Heart left ventricle (tissue), 16 donors: Measurements from ENCODE around the gene MKLN1. TPM values are rescaled to one million over a fixed set of nuclear protein-coding genes. Genes with fewer than 3 reads are reported as not detected.

Experiments used
- ATAC-seq, 4 donors: fragments of 200-7000 bp; cut with Tn5 transposase; one replicate each; pipeline ENCODE4 v1.9.1; 2020 to 2022; ENCODE audit warnings: moderate library complexity in 4 of 4, mild to moderate bottlenecking in 3 of 4, moderate number of reproducible peaks in 1 of 4
- DNase-seq, 5 donors: peaks; one replicate each; pipeline ENCODE4 v3.0.0-alpha.2; 2020
- H3K27ac ChIP-seq, 12 donors: fragments of 200-600 bp; sonication (generic) in 4 of 12; one replicate each; pipeline versions ENCODE4 v1.5.0 to v1.8.0; 2016 to 2022; ENCODE audit warnings: mild to moderate bottlenecking in 2 of 12
- H3K27me3 ChIP-seq, 9 donors: fragments of 200-600 bp; sonication (generic) in 2 of 9; one replicate each; pipeline versions ENCODE4 v1.5.1 to v1.8.0; 2016 to 2022; ENCODE audit warnings: mild to moderate bottlenecking in 3 of 9
- H3K36me3 ChIP-seq, 9 donors: fragments of 200-600 bp; sonication (generic) in 2 of 9; one replicate each; pipeline versions ENCODE4 v1.5.0 to v1.8.0; 2018 to 2022; ENCODE audit warnings: mild to moderate bottlenecking in 2 of 9
- H3K4me1 ChIP-seq, 12 donors: fragments of 200-600 bp; sonication (generic) in 4 of 12; one replicate each; pipeline versions ENCODE4 v1.5.0 to v1.8.0; 2016 to 2022; ENCODE audit warnings: mild to moderate bottlenecking in 3 of 12
- H3K4me3 ChIP-seq, 12 donors: fragments of 200-600 bp; sonication (generic) in 4 of 12; one replicate each; pipeline versions ENCODE4 v1.5.0 to v1.8.0; 2017 to 2022; ENCODE audit warnings: mild to moderate bottlenecking in 9 of 12, moderate library complexity in 4 of 12
- H3K9me3 ChIP-seq, 12 donors: fragments of 200-600 bp; sonication (generic) in 4 of 12; one replicate each; pipeline versions ENCODE4 v1.5.0 to v1.8.0; 2016 to 2022; ENCODE audit warnings: mild to moderate bottlenecking in 1 of 12
- POLR2A ChIP-seq, 2 donors: fragments of 450-650 bp; IDR thresholded peaks; one replicate each; pipeline ENCODE4 v1.6.1; 2017; ENCODE audit warnings: antibody characterized with exemption in 2 of 2, mild to moderate bottlenecking in 2 of 2, moderate library complexity in 2 of 2
- WGBS, 4 donors: extraction: QIAGEN DNeasy Blood & Tissue Kit in 2 of 4; methylation state at CpG; one replicate each; pipeline versions ENCODE4 v1.1.5 to v1.1.7; 2013 to 2018; 5-methylcytosine and 5-hydroxymethylcytosine counted together
- intact Hi-C, 10 donors: fragments of 100-400 bp; cut with DNase I; formaldehyde crosslinking; loops; one replicate each; pipeline versions ENCODE4 v1.11.1 to v1.14.2; 2022
- polyA plus RNA-seq, 2 donors: library from polyadenylated mRNA; stranded (reverse); fragments of 200-250 nt; gene quantifications; one replicate each; pipeline ENCODE4 v1.2.3, GENCODE V29; 2013
- total RNA-seq, 9 donors: library from RNA; depleted of rRNA in 2 of 9; stranded (reverse); fragments of >200 nt in 2 of 9; fragmentation: NEBNext Ultra II Directional in 3 of 9; extraction: Animal tissue kit (Norgen Biotek cat#: 25700) in 3 of 9; gene quantifications; one replicate each; pipeline versions ENCODE4 v1.1.0 to v1.2.4, GENCODE V29; 2016 to 2023
- TF ChIP-seq, protein P1 (sequence below), 12 donors: fragments of 200-600 bp; sonication (generic) in 4 of 12; IDR thresholded peaks; one replicate each; pipeline versions ENCODE4 v1.5.0 to v1.8.0; 2018 to 2022; ENCODE audit warnings: antibody characterized with exemption in 12 of 12, mild to moderate bottlenecking in 5 of 12
- donor health status: ischemic (EF 13 %, LVEDD 7.1; RV severe dilation, severe dysfunction).
- donor health status: healthy with polysubstance abuse.
- donor health status: DM: no; HTN: yes; CAD: no.
- donor health status: DM: no; HTN: no; CAD: no.
- donor health status: ischemic (EF 25% LVEDD 6.9; RV normal size, moderate dysfunction).
- donor health status: ischemic (EF 25% LVEDD 5.7; RV mildly dilated, moderate dysfunction).
- donor health status: healthy.
- donor health status: DM: yes; HTN: yes; CAD: no.
- donor health status: ischemic (EF 35%, LVEDD 5.7; RV mildly dilated, moderate dysfunction).
- donor health status: nonischemic (EF 11% LVEDD 7.7; RV severe dilation, severe dysfunction).
- donor health status: DM: yes; HTN: yes; CAD: no.
- donor health status: PGD.
- donor health status: ischemic (EF 29% LVEDD 5.4; RV normal size, mild dysfunction).
- donor health status: nonischemic (EF 23%, LVEDD 6.1; RV moderate dilation, normal function).

Gene MKLN1
- total and polyA plus RNA-seq, 11 donors, result 11.5 to 49.7 (median 37.6) TPM

GRCh38 chr7:131299074-131299473, 28.6 kb upstream of the MKLN1 start:
- DNase-seq (no peak), ATAC-seq (no peak)
- H3K4me3 ChIP-seq, result no peak overlapping the region
- no peaks in the 10 kb centered on the region for H3K27me3 ChIP-seq
- no peak for TF ChIP-seq POLR2A (IDR thresholded peaks at IDR 0.05)
- peaks cover 0 to 51% (median 22%) of the 10 kb centered on the region in 12 donors for H3K4me1 ChIP-seq
- no peaks in the 10 kb centered on the region for H3K36me3 ChIP-seq
- H3K9me3 ChIP-seq, result no peaks in the 10 kb centered on the region
- intact Hi-C loops, result loop anchor here in 1 of 10 donors (5.0 kb wide), 1 partner anchor 192 kb away; no protein-coding TSS in a partner anchor
- peak overlapping the region in 3 of 12 donors; percentile 9 to 54 (median 12) for H3K27ac ChIP-seq

- no peak for TF ChIP-seq POLR2A (IDR thresholded peaks at IDR 0.05)
- TF ChIP-seq, protein P1, sequence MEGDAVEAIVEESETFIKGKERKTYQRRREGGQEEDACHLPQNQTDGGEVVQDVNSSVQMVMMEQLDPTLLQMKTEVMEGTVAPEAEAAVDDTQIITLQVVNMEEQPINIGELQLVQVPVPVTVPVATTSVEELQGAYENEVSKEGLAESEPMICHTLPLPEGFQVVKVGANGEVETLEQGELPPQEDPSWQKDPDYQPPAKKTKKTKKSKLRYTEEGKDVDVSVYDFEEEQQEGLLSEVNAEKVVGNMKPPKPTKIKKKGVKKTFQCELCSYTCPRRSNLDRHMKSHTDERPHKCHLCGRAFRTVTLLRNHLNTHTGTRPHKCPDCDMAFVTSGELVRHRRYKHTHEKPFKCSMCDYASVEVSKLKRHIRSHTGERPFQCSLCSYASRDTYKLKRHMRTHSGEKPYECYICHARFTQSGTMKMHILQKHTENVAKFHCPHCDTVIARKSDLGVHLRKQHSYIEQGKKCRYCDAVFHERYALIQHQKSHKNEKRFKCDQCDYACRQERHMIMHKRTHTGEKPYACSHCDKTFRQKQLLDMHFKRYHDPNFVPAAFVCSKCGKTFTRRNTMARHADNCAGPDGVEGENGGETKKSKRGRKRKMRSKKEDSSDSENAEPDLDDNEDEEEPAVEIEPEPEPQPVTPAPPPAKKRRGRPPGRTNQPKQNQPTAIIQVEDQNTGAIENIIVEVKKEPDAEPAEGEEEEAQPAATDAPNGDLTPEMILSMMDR (IDR thresholded peaks at IDR 0.05), result no peak
- 83 to 90% (median 89%) methylated on average over 2 of the region's 2 CpGs for WGBS, 4 donors
- intact Hi-C loops, result loop anchor here in 7 of 10 donors (2.0 to 10.0 kb wide), 9 partner anchors 188 to 405 kb away; no protein-coding TSS in a partner anchor
- Histone ChIP-seq H3K4me3 (no peak overlapping the region), H3K4me1 (peaks cover 0 to 42% (median 22%) of the 10 kb centered on the region in 12 donors), H3K9me3 (no peaks in the 10 kb centered on the region), H3K36me3 (no peaks in the 10 kb centered on the region), H3K27ac (peak overlapping the region in 5 of 12 donors; percentile 61 to 84 (median 65)), H3K27me3 (no peaks in the 10 kb centered on the region)
- ATAC-seq, result no peak
- no peak for DNase-seq
These were observed 27.6 kb upstream of the MKLN1 start for GRCh38 chr7:131300078-131300477.

- peaks cover 0 to 42% (median 22%) of the 10 kb centered on the region in 12 donors for H3K4me1 ChIP-seq
- ATAC-seq (peak; percentile 34 to 73 (median 71)), DNase-seq (peak in 3 of 5 donors; percentile 27 to 39 (median 39))
- H3K36me3 ChIP-seq, result no peaks in the 10 kb centered on the region
- H3K9me3 ChIP-seq, result no peaks in the 10 kb centered on the region
- no peak overlapping the region for H3K4me3 ChIP-seq
- no peak for TF ChIP-seq POLR2A (IDR thresholded peaks at IDR 0.05)
- no peaks in the 10 kb centered on the region for H3K27me3 ChIP-seq
- WGBS, 4 donors, result 49 to 54% (median 53%) methylated on average over 8 of the region's 8 CpGs
- peak overlapping the region in 11 of 12 donors; percentile 5 to 84 (median 40) for H3K27ac ChIP-seq
- intact Hi-C loops, result loop anchor here in 7 of 10 donors (2.0 to 10.0 kb wide), 9 partner anchors 189 to 406 kb away; no protein-coding TSS in a partner anchor
These were observed 26.9 kb upstream of the MKLN1 start for GRCh38 chr7:131300572-131301466.

DNA sequence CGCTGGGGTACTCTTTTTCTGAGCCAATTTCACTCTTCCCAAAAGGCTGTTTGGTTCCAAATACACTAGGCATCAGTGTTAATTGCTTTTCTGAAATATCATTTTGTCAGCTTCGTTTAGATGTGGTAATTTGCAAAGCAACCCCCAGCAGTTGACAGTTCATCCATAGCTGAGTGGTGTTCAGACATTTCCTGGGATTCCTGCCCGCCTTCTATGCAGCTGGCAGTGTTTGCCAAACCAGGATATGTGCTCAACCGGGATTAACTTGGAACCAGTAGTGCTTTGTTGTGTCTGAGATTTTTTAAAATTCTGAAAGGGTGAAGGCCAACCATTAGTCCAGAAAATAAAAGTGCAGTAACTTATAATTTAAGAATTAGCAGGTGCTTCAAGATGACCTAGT, 25.2 kb upstream of the MKLN1 start:
- ATAC-seq, result peak in 3 of 4 donors; percentile 13 to 70 (median 65)
- Histone ChIP-seq H3K36me3 (no peaks in the 10 kb centered on the region), H3K27me3 (no peaks in the 10 kb centered on the region), H3K27ac (peak overlapping the region in 8 of 12 donors; percentile 4 to 72 (median 55)), H3K4me1 (peaks cover 0 to 42% (median 22%) of the 10 kb centered on the region in 12 donors), H3K9me3 (peaks cover 0 to 13% (median 0%) of the 10 kb centered on the region in 12 donors), H3K4me3 (no peak overlapping the region)
- WGBS, 4 donors, result 68 to 83% (median 75%) methylated on average over 4 of the region's 4 CpGs
- no peak for DNase-seq
- TF ChIP-seq POLR2A (IDR thresholded peaks at IDR 0.05), result no peak
- TF ChIP-seq, protein P1 (IDR thresholded peaks at IDR 0.05), result no peak
- intact Hi-C loops, result loop anchor here in 7 of 10 donors (2.0 to 10.0 kb wide), 9 partner anchors 190 to 408 kb away; no protein-coding TSS in a partner anchor
